ENCODE results near the gene MAPKAP1.

Gene MAPKAP1

GRCh38 chr9:125672876-125673275 is 34.1 kb downstream of the MAPKAP1 start:
- DNase-seq, result no peak

GRCh38 chr9:125663127-125663526 is 43.9 kb downstream of the MAPKAP1 start:
- no peak for DNase-seq

GRCh38 chr9:125660557-125660956 is 46.5 kb downstream of the MAPKAP1 start:
- DNase-seq, result no peak

DNA sequence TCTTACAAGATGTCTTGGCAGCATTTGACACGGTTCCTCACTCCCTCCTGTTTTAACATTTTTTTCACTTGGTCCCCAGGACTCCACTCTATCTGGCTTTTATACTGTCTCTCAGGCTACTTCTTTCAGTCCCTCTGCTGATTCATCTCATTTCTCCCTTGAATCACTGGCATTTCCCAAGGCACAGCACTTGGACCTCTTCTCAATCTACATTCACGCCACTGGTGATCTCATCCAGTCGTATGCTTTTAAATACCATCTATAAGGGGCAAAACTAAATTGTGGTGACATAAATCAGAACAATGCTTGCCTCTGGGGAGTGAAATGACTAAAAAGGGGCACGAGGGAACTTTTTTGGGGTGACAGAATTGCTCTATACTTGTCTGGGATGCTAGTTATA is 47.1 kb downstream of the MAPKAP1 start:
- DNase-seq, result no peak

DNA sequence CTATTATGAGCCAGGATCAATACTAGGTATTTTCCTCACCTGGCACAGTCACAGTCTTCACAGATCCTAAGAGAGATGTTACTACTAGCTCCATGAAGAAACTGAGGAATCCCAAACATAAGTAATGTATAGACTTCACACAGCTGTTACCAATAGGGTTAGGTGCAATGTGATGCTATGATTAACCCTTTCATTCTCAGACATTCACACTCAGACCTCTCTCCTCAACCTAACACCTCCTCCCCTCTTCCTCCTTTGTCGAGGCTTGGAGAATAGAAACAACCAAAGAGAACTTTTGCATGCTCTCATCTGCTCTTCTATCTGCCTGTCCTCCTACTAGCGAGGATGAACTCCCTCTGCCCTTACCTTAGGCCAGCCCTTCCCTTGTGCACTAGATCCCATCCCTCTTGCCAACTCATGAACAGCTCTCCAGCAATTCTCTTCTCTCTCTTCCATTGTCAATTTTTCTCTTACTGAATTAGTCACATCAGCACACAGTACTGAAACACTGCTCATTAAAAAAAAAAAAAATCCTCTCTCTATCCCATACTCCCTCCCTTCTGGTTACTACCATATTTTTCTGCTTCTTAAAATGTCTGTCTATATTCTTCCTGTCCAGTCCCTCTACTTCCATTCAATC is 47.7 kb downstream of the MAPKAP1 start:
- DNase-seq, result no peak

GRCh38 chr9:125656560-125656959 is 50.4 kb downstream of the MAPKAP1 start:
- DNase-seq, result no peak

- no peak for DNase-seq
Observed at GRCh38 chr9:125655691-125656410, 51.2 kb downstream of the MAPKAP1 start.

DNA sequence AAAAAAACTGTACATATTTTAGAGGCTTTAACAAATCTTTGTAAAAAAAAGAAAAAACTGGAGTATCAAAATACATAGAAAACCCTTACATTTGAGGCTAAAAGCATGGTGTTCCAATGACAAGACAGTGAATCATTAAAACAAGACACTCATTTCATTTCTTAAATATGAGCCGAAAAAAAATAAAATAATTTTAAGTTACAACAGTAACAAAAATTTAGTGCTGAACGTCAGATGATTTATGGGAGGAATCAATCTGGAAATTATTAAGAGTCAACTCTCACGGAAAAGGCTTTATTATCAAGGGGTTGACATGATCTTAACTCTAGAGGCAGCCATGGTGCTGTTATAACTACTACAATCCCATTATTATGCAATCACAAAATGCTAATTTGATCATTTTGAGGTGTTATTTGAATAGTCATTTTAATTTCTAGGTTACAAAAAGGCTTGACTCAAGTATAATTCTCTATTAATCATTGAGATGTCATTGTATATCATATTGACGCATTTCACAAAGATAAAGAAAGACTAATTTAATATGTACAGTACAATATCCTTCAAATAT is 51.9 kb downstream of the MAPKAP1 start:
- DNase-seq, result no peak

DNA sequence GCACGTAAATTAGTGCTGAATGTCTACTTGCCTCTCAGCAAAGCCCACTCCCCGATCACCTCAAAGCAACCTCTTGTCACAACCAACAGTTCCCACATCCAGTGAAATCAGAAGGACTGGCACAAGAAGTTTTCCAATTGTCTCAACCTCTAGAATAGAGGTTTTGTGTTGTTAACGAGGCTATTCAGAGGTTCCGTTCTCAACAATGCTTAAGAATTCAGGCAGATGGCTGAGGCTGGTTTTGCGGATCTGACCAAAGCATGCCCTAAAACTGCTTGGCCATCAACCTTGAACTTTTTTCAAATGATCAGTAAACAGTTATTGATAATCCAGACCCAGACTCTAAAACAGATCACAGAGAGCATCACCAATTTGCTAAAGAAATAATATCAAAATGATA is 52.9 kb downstream of the MAPKAP1 start:
- DNase-seq, result no peak

- DNase-seq, result no peak
Observed at GRCh38 chr9:125653325-125653724, 53.7 kb downstream of the MAPKAP1 start.

DNA sequence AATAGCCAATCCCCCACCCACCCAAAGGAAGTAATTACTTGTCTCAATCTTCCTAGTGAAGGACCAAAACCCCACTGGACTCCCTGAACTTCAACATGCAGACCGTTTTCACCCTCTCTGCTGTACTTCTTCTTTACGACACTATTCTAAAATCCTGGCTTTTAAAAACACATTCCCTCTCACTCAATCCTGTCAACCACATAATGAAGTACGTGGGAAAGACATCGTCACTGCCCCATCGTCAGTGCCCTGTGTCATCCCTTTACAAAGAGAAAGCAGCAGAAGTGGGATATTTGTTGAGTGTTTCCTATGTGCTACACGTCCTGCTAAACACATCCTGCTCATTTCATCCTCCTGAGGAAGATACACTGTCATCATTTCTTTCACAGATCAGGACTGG is 54.2 kb downstream of the MAPKAP1 start:
- no peak for DNase-seq

GRCh38 chr9:125652233-125652594 is 54.8 kb downstream of the MAPKAP1 start:
- no peak for DNase-seq

- no peak for DNase-seq
Observed at GRCh38 chr9:125651576-125652232, 55.3 kb downstream of the MAPKAP1 start.

DNA sequence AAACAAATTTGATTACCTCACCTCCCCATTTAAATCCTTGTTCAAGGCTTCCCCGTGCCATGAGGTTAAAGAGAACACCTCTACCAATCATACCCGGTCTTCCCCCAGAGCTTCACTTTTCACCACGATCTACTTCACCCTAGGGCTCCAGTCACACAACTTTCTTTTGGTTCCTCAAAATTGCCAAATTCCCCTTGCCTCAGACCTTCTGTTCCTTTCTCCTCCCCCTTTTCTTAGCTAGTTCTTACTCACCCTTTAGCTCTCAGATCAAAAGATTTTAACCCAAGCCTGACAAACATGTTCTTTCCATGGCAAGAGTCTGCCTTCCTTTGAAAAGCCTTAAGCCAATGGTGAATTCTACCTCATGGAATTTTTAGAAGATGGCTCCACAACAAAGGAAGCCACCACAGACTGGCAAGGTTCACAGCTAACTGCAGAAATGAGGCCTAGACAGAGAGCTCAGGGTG is 56.7 kb downstream of the MAPKAP1 start:
- DNase-seq, result no peak

GRCh38 chr9:125649826-125650225 is 57.2 kb downstream of the MAPKAP1 start:
- no peak for DNase-seq

DNA sequence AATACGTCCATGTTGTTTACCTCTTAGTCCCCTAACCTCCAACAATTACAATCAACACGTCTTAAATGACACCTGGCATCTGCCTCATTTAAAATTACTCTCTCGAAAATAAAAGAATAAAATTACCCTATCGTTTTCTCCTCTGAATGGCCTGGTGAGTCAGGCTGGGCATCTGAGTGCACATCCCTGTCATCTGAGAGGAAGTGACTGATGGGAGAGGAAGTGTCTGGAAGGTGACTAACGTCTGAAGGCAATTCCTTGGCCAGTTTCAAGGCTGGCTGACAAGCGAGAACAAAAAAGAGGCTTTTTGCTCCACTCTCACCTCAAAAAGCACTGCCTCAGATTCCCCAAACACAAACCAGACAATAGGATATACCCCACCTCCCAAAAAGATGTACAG is 57.7 kb downstream of the MAPKAP1 start:
- DNase-seq, result no peak

- DNase-seq, result no peak
Observed at GRCh38 chr9:125648294-125648693, 58.7 kb downstream of the MAPKAP1 start.

GRCh38 chr9:125646621-125647100 is 60.3 kb downstream of the MAPKAP1 start:
- DNase-seq, result no peak

DNA sequence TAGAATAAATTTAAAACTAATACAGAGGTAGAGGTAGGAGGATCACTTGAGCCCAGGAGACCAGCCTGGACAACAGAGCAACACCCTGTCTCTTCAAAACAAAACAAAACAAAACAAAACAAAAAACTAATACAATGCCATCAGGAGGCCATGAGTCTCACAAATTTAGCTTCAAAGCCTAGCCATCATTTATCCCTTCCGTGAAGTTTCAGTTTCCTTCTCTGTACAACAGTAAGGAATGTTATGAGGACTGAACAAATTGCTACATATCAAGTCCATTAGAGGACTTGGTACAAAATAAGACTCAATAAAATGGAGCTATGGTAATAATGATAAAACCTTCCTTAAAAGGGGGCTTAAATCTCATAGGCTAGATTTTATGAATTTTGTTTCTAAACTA is 60.8 kb downstream of the MAPKAP1 start:
- DNase-seq, result no peak

GRCh38 chr9:125644819-125645507 is 62.0 kb downstream of the MAPKAP1 start:
- no peak for DNase-seq

DNA sequence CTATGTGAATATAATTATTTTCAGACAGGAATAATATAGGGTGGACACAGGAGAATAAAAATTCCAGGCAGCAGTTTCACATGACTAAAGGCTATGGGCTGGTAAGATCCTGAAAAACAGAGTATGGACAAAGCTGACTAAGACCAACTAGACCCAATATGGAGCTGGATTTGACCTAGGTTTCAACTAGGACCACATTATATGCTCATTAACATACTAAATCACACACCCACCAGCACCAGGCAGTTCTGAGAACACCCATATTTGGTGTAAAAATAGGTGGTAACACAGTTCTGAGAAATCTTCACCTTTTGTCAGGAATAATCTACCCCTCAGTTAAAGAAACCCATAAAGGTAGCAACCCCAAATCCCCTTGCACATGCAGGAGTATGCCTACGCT is 64.7 kb downstream of the MAPKAP1 start:
- DNase-seq, result no peak

GRCh38 chr9:125639057-125639456 is 68.0 kb downstream of the MAPKAP1 start:
- DNase-seq, result no peak
